Ishikawa (cell line): ENCODE measurements around the gene SIM2.

Source experiments
- CEBPB ChIP-seq: IDR thresholded peaks from 2 replicates; pipeline ENCODE4 v1.6.1; 2012
- CREB1 ChIP-seq: IDR thresholded peaks from 2 replicates; pipeline ENCODE4 v1.6.1; 2012; ENCODE audit warnings: low read depth
- EP300 ChIP-seq: IDR thresholded peaks from 2 replicates; pipeline ENCODE4 v1.6.1; 2012; ENCODE audit warnings: borderline replicate concordance
- NFIC ChIP-seq: IDR thresholded peaks from 2 replicates; pipeline ENCODE4 v1.6.1; 2012
- RAD21 ChIP-seq: IDR thresholded peaks from 2 replicates; pipeline ENCODE4 v1.6.1; 2012; ENCODE audit warnings: low read depth
- TAF1 ChIP-seq: IDR thresholded peaks from 2 replicates; pipeline ENCODE4 v1.6.1; 2012; ENCODE audit warnings: low read depth, mild to moderate bottlenecking
- TCF12 ChIP-seq: IDR thresholded peaks from 2 replicates; pipeline ENCODE4 v1.6.1; 2012; ENCODE audit warnings: low read depth
- YY1 ChIP-seq: IDR thresholded peaks from 2 replicates; pipeline ENCODE4 v1.6.1; 2012; ENCODE audit warnings: low read depth
- ZBTB7A ChIP-seq: IDR thresholded peaks from 2 replicates; pipeline ENCODE4 v1.6.1; 2012; ENCODE audit warnings: low read depth
- TF ChIP-seq, protein P1 (sequence below): IDR thresholded peaks from 2 replicates; pipeline ENCODE4 v1.6.1; 2012
- TF ChIP-seq, protein P2 (sequence below): IDR thresholded peaks from 2 replicates; pipeline ENCODE4 v1.6.1; 2012; ENCODE audit warnings: low read depth, mild to moderate bottlenecking

DNA sequence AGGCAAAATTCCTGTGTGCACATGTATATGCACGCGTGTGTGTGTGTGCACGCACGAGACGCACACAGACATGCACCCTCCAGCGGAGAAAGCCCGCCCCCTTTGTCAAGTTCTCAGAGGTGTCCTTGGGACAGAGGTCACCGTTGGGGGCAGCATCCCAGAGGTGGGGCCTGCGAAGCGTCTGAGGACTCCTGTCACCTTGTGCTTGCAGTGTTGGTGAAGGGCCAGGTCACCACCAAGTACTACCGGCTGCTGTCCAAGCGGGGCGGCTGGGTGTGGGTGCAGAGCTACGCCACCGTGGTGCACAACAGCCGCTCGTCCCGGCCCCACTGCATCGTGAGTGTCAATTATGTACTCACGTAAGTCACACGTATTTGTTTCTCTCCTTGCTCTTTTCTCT, 42.6 kb downstream of the SIM2 start:
- no peak for TF ChIP-seq CEBPB
- no peak for TF ChIP-seq EP300
- TF ChIP-seq, protein P1, sequence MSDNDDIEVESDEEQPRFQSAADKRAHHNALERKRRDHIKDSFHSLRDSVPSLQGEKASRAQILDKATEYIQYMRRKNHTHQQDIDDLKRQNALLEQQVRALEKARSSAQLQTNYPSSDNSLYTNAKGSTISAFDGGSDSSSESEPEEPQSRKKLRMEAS, result no peak
- no peak for TF ChIP-seq TCF12
- no peak for TF ChIP-seq YY1
- TF ChIP-seq ZBTB7A, result no peak
- no peak for TF ChIP-seq CREB1
- no peak for TF ChIP-seq TAF1
- no peak for TF ChIP-seq NFIC
- TF ChIP-seq, protein P2, sequence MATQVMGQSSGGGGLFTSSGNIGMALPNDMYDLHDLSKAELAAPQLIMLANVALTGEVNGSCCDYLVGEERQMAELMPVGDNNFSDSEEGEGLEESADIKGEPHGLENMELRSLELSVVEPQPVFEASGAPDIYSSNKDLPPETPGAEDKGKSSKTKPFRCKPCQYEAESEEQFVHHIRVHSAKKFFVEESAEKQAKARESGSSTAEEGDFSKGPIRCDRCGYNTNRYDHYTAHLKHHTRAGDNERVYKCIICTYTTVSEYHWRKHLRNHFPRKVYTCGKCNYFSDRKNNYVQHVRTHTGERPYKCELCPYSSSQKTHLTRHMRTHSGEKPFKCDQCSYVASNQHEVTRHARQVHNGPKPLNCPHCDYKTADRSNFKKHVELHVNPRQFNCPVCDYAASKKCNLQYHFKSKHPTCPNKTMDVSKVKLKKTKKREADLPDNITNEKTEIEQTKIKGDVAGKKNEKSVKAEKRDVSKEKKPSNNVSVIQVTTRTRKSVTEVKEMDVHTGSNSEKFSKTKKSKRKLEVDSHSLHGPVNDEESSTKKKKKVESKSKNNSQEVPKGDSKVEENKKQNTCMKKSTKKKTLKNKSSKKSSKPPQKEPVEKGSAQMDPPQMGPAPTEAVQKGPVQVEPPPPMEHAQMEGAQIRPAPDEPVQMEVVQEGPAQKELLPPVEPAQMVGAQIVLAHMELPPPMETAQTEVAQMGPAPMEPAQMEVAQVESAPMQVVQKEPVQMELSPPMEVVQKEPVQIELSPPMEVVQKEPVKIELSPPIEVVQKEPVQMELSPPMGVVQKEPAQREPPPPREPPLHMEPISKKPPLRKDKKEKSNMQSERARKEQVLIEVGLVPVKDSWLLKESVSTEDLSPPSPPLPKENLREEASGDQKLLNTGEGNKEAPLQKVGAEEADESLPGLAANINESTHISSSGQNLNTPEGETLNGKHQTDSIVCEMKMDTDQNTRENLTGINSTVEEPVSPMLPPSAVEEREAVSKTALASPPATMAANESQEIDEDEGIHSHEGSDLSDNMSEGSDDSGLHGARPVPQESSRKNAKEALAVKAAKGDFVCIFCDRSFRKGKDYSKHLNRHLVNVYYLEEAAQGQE, result no peak
- TF ChIP-seq RAD21, result no peak
